K562 (cell line): ENCODE measurements around the gene TBPL2. TPM values are rescaled to one million over a fixed set of nuclear protein-coding genes. Genes with fewer than 3 reads are reported as not detected.
A peak's percentile ranks its signal among the peaks of the same experiment; 100 is the strongest.

Source experiments
- ADNP ChIP-seq: fragments of 200-800 bp; sonication (Bioruptor generic); IDR thresholded peaks from 2 replicates; pipeline ENCODE4 v1.6.1; 2016; ENCODE audit warnings: missing genetic modification characterization, missing compliant biosample characterization
- CREBBP ChIP-seq: IDR thresholded peaks from one replicate; pipeline ENCODE4 v1.6.1; 2012; ENCODE audit warnings: low read depth, mild to moderate bottlenecking, control low read depth, inconsistent platforms, low read length
- DEAF1 ChIP-seq: fragments of 450-650 bp; formaldehyde crosslinking; IDR thresholded peaks from 2 replicates; pipeline ENCODE4 v1.4.0; 2020; ENCODE audit warnings: mild to moderate bottlenecking, moderate library complexity
- FOXA3 ChIP-seq, 2 experiments: fragments of 450-650 bp in 1 of 2; sonication (generic) in 1 of 2; formaldehyde crosslinking; IDR thresholded peaks in 1 of 2; conservative IDR thresholded peaks in 1 of 2; 2 replicates each; pipeline versions ENCODE4 v1.4.0 to v1.8.0; 2020 to 2022; ENCODE audit warnings: mild to moderate bottlenecking in 2 of 2, missing genetic modification reagents in 1 of 2
- HDAC6 ChIP-seq: IDR thresholded peaks from 2 replicates; pipeline ENCODE4 v1.6.1; 2012; ENCODE audit warnings: low read depth, mild to moderate bottlenecking, control low read depth, inconsistent platforms, low read length, moderate library complexity
- NKRF ChIP-seq: fragments of 450-650 bp; IDR thresholded peaks from 2 replicates; pipeline ENCODE4 v1.6.1; 2016; ENCODE audit warnings: borderline replicate concordance
- NR3C1 ChIP-seq: sonication (generic); formaldehyde crosslinking; IDR thresholded peaks from 2 replicates; pipeline ENCODE4 v1.8.1; 2022; ENCODE audit warnings: missing genetic modification reagents
- PHB ChIP-seq: fragments of 250-450 bp; sonication (Bioruptor Pico); IDR thresholded peaks from 2 replicates; pipeline ENCODE4 v1.5.0; 2021
- POLR2G ChIP-seq: fragments of 200-400 bp; formaldehyde crosslinking; IDR thresholded peaks from 2 replicates; pipeline ENCODE4 v1.6.1; 2017; ENCODE audit warnings: low read depth, mild to moderate bottlenecking, antibody characterized with exemption, low read length, moderate library complexity
- TFAP4 ChIP-seq: sonication (generic); formaldehyde crosslinking; IDR thresholded peaks from 2 replicates; pipeline ENCODE4 v1.8.0; 2022; ENCODE audit warnings: missing genetic modification reagents, mild to moderate bottlenecking, moderate library complexity, borderline replicate concordance
- THAP7 ChIP-seq: fragments of 250-450 bp; sonication (Bioruptor Pico); IDR thresholded peaks from 2 replicates; pipeline ENCODE4 v1.5.0; 2021
- USF1 ChIP-seq: sonication (generic); formaldehyde crosslinking; IDR thresholded peaks from 2 replicates; pipeline ENCODE4 v1.9.0; 2022; ENCODE audit warnings: mild to moderate bottlenecking, missing genetic modification reagents
- YY1 ChIP-seq, 3 experiments: IDR thresholded peaks; 2 replicates each; pipeline ENCODE4 v1.6.1; 2011; ENCODE audit warnings: low read length in 2 of 3, mild to moderate bottlenecking in 2 of 3, moderate library complexity in 2 of 3, borderline replicate concordance in 1 of 3, control low read depth in 1 of 3, low read depth in 1 of 3; ENCODE audit not compliant: insufficient read depth in 3 of 3, insufficient replicate concordance in 2 of 3, control insufficient read depth in 1 of 3, insufficient read length in 1 of 3; ENCODE audit errors: extremely low read depth in 1 of 3
- ZNF143 ChIP-seq: sonication (generic); formaldehyde crosslinking; IDR thresholded peaks from 2 replicates; pipeline ENCODE4 v1.9.0; 2022; ENCODE audit warnings: mild to moderate bottlenecking, missing genetic modification reagents
- ZNF699 ChIP-seq: fragments of 250-450 bp; sonication (Bioruptor Pico); IDR thresholded peaks from 2 replicates; pipeline ENCODE4 v1.8.0; 2021; ENCODE audit warnings: mild to moderate bottlenecking, moderate library complexity; ENCODE audit not compliant: insufficient replicate concordance
- ZNF707 ChIP-seq: fragments of 250-450 bp; sonication (Bioruptor Pico); conservative IDR thresholded peaks from 2 replicates; pipeline ENCODE4 v1.8.0; 2022; ENCODE audit warnings: inconsistent platforms, mild to moderate bottlenecking, moderate library complexity
- polyA plus RNA-seq, 8 experiments: library from polyadenylated mRNA; depleted of rRNA in 4 of 8; stranded (reverse) in 5 of 8; unstranded in 3 of 8; fragments of >200 nt; fragmentation: Nextera tagmentation in 2 of 8; fragmentation: Illumina TruSeq in 1 of 8; extraction: Ambion mirVana in 2 of 8; extraction: Trizol in 1 of 8; gene quantifications; 2 replicates each; pipeline versions ENCODE4 v1.2.1 to v1.2.3, GENCODE V29; 2011 to 2014; ENCODE audit warnings: inconsistent platforms in 1 of 8, missing spikeins in 1 of 8
- total RNA-seq, 7 experiments: library from RNA; depleted of rRNA in 6 of 7; stranded (reverse); fragments of >200 nt in 6 of 7; fragmentation: Illumina TruSeq in 2 of 7; extraction: Trizol in 2 of 7; gene quantifications; 2 replicates each; pipeline versions ENCODE4 v1.2.1 to v1.2.3, GENCODE V29; 2011 to 2021; ENCODE audit warnings: low replicate concordance in 1 of 7

The TBPL2 gene
- total and polyA plus RNA-seq, 9 of the 15 experiments (the other 6 are each of a cell fraction or from before 2014, with no cell fraction given), result not detected

GRCh38 chr14:55411426-55412389 lies 28.7 kb downstream of the TBPL2 start, which contains the start of gene ATG14 (continued):
- TF ChIP-seq USF1 (CRISPR knock-in tag) (peak; percentile 93), POLR2G (peak; percentile 95), FOXA3 (CRISPR knock-in tag; conservative IDR thresholded peaks at IDR 0.05 in 1 of 2, IDR thresholded peaks at IDR 0.05 in 1 of 2) (0 out of 4 replicates have a peak, but pooled peaks of 1 of the 2 experiments have one; percentile 11), DEAF1 (0 out of 2 replicates have a peak, but pooled peaks have one; percentile 10), NR3C1 (CRISPR knock-in tag) (no peak), TFAP4 (CRISPR knock-in tag) (peak; percentile 58; the same call in 1 of the 2 replicates), ZNF699 (CRISPR knock-in tag) (no peak), HDAC6 (no peak), PHB (CRISPR knock-in tag) (no peak), NKRF (peak; percentile 95), YY1 (IDR thresholded peaks at IDR 0.05; ENCODE audit: borderline replicate concordance in 1 of 3, control insufficient read depth in 1 of 3, extremely low read depth in 1 of 3, insufficient read depth in 3 of 3, insufficient read length in 1 of 3, insufficient replicate concordance in 2 of 3, low read depth in 1 of 3, low read length in 2 of 3) (peak; percentile 83 to 98 (median 98)), ZNF143 (CRISPR knock-in tag) (peak; percentile 80), THAP7 (no peak), ZNF707 (CRISPR knock-in tag) (no peak), ADNP (peak; percentile 49; the same call in 1 of the 2 replicates), CREBBP (no peak)
